GM12891 (cell line): Measurements from ENCODE around the gene ELMOD3. TPM values are rescaled to one million over a fixed set of nuclear protein-coding genes. Genes with fewer than 3 reads are reported as not detected.
"Not testable (repeated sequence)": the region's sequence is repeated elsewhere in the genome, so short reads cannot be mapped to it uniquely, and the experiment has no call there.

Experiments used
- DNase-seq: peaks from one replicate; pipeline ENCODE4 v3.0.0; 2011; ENCODE audit warnings: low spot score; ENCODE audit not compliant: insufficient read length
- FAIRE-seq: peaks from 2 replicates; lab custom pipeline; 2011; peaks lifted over from hg19 to GRCh38; lab: Jason Lieb, UNC
- PAX5 ChIP-seq: IDR thresholded peaks from 2 replicates; pipeline ENCODE4 v1.6.1; 2011; ENCODE audit warnings: low read length, moderate library complexity, mild to moderate bottlenecking; ENCODE audit not compliant: insufficient read depth, severe bottlenecking
- POLR2A ChIP-seq: IDR thresholded peaks from 2 replicates; pipeline ENCODE4 v1.6.1; 2011; ENCODE audit warnings: low read depth, low read length, control low read depth
- POLR2AphosphoS5 ChIP-seq: IDR thresholded peaks from 2 replicates; pipeline ENCODE4 v1.6.1; 2011; ENCODE audit warnings: low read depth, low read length, control low read depth
- POU2F2 ChIP-seq: IDR thresholded peaks from 2 replicates; pipeline ENCODE4 v1.6.1; 2011; ENCODE audit warnings: low read depth, mild to moderate bottlenecking, control low read depth, low read length, moderate library complexity
- SPI1 ChIP-seq: IDR thresholded peaks from 2 replicates; pipeline ENCODE4 v1.6.1; 2011; ENCODE audit warnings: low read depth, low read length, control low read depth
- TAF1 ChIP-seq: IDR thresholded peaks from 2 replicates; pipeline ENCODE4 v1.6.1; 2011; ENCODE audit warnings: low read depth, low read length, control low read depth
- polyA plus RNA-seq: library from polyadenylated mRNA; unstranded; fragments of >200 nt; gene quantifications from one replicate; pipeline ENCODE4 v1.2.1, GENCODE V29; 2012; ENCODE audit warnings: low read depth, missing spikeins, inconsistent platforms; ENCODE audit not compliant: missing spikeins

ELMOD3 gene
- polyA plus RNA-seq = 7.6 TPM

- TF ChIP-seq POLR2AphosphoS5 (peak; percentile 99), PAX5 (no peak), SPI1 (no peak), POU2F2 (peak; percentile 62), POLR2A (peak; percentile 99), TAF1 (peak; percentile 99)
- FAIRE-seq = peak; percentile 98
Measured at GRCh38 chr2:85354286-85355072, at the start of gene ELMOD3, which contains the start of gene RETSAT. Gene ELMOD3 (plus strand): TSS chr2:85354769. CDS start chr2:85357199, 2,430 bp downstream. Gene RETSAT (minus strand): TSS chr2:85354528. CDS start chr2:85354507, 21 bp downstream.

GRCh38 chr2:85307527-85307897 is 47.1 kb upstream of the ELMOD3 start:
- DNase-seq = no peak

More at GRCh38 chr2:85354286-85355072, at the start of gene ELMOD3, which contains the start of gene RETSAT:
- peak; percentile 92 for DNase-seq

DNA sequence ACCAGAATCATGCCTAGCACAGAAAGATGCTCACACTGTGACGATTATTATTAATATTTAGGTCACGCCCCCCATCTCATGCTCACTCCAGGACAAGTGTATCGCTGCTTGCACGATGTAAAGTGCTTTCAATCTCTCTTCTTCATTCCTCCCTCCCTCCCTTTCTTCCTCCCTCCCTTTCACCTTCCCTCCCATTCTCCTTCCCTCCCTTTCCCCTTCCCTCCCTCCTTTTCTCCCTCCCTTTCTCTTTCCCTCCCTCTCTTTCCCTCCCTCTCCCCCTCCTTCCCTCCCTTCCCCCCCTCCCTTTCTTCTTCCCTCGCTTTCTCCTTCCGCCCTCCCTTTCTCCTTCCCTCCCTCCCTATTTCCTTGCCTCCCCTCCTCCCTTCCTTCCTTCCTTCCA is 46.4 kb upstream of the ELMOD3 start:
- FAIRE-seq (no peak), DNase-seq (no peak)
- TF ChIP-seq PAX5 (no peak), POU2F2 (no peak), POLR2A (no peak), POLR2AphosphoS5 (no peak), SPI1 (no peak), TAF1 (no peak)

More at GRCh38 chr2:85307527-85307897, 47.1 kb upstream of the ELMOD3 start:
- TF ChIP-seq SPI1 (no peak), POLR2A (no peak), TAF1 (no peak), POLR2AphosphoS5 (no peak), POU2F2 (no peak), PAX5 (no peak)
- no peak for FAIRE-seq

GRCh38 chr2:85308896-85309555 is 45.5 kb upstream of the ELMOD3 start:
- DNase-seq = no peak
- FAIRE-seq = no peak
- no peak for TF ChIP-seq SPI1
- TF ChIP-seq TAF1 = no peak
- no peak for TF ChIP-seq POLR2A
- no peak for TF ChIP-seq POU2F2
- no peak for TF ChIP-seq POLR2AphosphoS5
- TF ChIP-seq PAX5 = no peak

GRCh38 chr2:85309699-85310321 is 44.8 kb upstream of the ELMOD3 start:
- TF ChIP-seq TAF1 (no peak), POU2F2 (no peak), PAX5 (no peak), SPI1 (no peak), POLR2AphosphoS5 (no peak), POLR2A (no peak)
- FAIRE-seq (no peak), DNase-seq (no peak)

DNA sequence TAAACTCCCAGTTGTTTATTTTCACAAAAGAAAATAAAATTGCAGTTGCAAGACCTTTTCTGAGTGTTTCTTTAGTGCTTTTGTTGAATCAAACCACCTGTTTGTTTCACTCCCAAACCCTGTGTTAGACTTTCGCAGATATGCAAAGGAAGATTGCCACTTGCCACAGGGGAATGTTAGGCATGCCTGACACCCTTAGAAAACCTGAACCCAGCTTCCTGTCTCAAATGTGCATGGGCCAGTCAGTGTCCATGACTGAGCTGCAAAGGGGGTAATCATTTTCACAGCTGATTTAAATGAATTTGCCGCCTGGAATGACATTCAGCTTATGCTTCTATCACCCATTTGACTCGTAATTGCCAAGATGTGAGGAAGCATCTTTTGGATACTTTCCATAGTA is 44.2 kb upstream of the ELMOD3 start:
- FAIRE-seq (no peak), DNase-seq (no peak)
- TF ChIP-seq POU2F2 (no peak), POLR2A (no peak), POLR2AphosphoS5 (no peak), TAF1 (no peak), PAX5 (no peak)

DNA sequence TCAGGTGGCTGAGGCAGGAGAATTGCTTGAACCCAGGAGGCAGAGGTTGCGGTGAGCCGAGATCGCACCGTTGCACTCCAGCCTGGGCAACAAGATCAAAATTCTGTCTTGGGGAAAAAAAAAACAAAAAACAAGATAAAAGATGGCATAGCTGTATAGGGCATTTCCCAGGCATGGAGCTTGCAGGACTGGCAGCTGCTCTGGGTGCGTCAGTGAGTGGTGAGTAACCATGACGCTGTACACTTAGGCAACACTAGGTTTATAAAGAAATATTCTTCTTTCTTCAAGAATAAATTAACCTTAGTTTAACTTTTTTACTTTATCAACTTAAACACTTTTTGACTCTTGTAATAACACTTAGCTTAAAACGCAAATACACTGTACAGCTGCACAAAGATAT is 42.2 kb upstream of the ELMOD3 start:
- FAIRE-seq = no peak
- DNase-seq = no peak
- no peak for TF ChIP-seq POLR2A
- TF ChIP-seq SPI1 = no peak
- TF ChIP-seq TAF1 = no peak
- TF ChIP-seq PAX5 = no peak
- TF ChIP-seq POU2F2 = no peak
- no peak for TF ChIP-seq POLR2AphosphoS5

DNA sequence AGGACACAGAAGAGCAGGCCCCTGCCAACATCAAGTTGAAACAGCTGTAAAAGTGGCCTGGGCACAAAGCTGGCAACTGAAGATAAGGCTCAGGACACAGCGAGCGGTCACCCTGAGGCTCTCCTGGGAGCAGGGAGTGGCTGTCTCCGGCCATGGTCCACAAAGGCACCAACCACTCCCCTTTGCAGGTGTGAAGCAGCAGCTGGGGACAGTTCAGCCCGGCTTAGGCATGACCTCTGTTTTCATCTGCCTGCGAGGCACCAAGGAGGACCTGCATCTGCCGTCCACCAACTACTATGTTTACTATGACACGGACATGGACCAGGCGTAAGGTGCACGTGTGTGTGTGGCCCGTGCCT is 39.7 kb upstream of the ELMOD3 start:
- TF ChIP-seq POLR2AphosphoS5 (peak; percentile 26; the same call in 1 of the 2 replicates), POU2F2 (no peak), POLR2A (0 out of 2 replicates have a peak, but pooled peaks have one; percentile 17), SPI1 (no peak), TAF1 (no peak), PAX5 (no peak)
- FAIRE-seq (no peak), DNase-seq (no peak)

DNA sequence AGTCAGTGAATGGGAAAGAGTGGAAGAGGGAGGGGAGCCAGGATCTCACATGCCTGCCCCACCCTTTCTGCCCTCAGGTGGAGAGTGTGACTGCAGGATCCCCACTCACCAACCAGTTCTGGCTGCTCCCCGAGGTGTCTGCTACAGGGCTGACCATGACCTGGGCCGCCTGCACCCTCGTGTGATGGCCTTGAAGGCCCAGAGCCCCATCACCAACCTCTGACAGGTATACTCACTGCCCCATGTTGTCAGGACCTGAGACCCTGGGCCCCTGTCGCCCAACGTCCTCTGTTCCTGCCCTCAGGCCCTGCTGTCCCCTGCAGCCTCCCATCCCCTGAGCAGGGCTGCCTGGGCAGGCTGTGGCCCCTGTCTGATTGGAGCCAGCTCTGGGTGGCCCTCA is 38.6 kb upstream of the ELMOD3 start:
- not testable (repeated sequence) for DNase-seq, FAIRE-seq
